Glomerular endothelial cell (primary cell): Measurements from ENCODE around the gene C22orf31. TPM values are rescaled to one million over a fixed set of nuclear protein-coding genes. Genes with fewer than 3 reads are reported as not detected.

ENCODE experiments used
- DNase-seq: peaks from one replicate; pipeline ENCODE4 v3.0.0-alpha.2; 2011; ENCODE audit warnings: low read depth, low spot score; ENCODE audit errors: extremely low read depth
- total RNA-seq: library from RNA; depleted of rRNA; stranded (reverse); fragments of >200 nt; gene quantifications from 2 replicates; pipeline ENCODE4 v1.2.3, GENCODE V29; 2015

C22orf31 gene
- total RNA-seq, 1 donor from 2014 or later, result not detected

DNA sequence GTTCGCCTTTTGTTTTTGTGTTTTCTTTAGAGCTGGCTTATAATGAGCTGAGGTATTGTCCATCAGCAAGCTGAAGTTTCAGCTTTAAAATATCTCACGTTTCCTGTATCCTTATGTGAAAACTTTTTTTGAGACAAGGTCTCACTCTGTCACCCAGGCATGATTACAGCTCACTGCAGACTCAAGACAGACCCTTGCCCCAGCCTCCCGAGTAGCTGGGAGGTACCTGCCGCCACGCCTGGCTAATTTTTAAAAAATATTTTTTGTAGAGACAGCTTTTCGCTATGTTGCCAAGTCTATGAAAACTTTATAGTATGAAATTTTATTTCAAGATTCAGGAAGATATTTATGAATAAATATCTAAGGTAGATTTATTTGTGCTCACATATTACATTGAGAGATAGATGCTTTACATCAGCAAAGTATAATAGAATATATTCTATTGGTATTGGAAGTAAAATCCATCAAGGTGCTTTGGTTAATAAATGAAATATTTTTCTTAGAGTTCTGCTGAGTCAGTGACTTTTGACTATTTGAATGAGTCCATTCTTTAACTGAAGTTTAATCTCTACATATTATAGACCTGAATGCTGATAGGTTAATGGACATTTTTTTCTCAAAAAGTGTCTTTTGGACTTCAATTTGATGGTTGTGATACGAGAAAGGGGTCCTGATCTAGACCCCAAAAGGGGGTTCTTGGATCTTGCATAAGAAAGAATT lies 21.4 kb upstream of the C22orf31 start:
- no peak for DNase-seq

DNA sequence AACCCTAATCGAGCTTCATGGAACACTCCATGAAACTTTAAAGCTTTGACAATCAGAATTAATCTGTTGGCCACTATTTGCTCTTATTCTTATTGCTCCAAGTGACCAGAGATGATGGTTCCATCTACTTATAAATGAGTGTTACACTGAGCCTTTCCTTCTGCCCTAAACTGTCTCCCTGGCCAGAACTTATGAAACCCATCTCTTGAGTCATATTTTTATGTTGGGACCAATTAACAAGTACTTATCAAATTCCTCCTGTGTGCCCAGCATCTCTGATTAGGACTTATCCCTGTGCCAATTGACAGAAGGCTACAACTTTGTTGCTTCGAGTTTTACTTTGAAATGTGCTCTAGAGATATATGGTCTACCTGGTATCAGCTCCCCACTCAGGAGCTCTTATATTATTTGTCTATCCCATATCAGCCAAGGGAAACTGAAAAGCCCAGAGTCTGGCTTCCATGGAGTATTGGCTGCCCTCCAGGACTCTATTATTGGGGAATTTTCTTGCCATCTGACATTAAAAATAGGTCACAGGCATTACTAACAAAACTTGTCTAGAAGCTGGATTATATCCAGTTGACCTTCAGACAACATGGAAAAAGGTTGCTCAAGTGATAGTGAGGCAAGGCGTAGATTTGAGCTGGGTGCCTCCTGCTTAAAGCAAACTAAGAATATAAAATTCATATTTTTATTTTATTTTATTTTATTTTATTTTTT lies 20.0 kb upstream of the C22orf31 start:
- no peak for DNase-seq

- no peak for DNase-seq
Measured at GRCh38 chr22:29080106-29080975, 18.7 kb upstream of the C22orf31 start.

GRCh38 chr22:29079218-29079901 lies 17.7 kb upstream of the C22orf31 start:
- DNase-seq, result no peak

GRCh38 chr22:29078869-29079207 lies 17.2 kb upstream of the C22orf31 start:
- no peak for DNase-seq

DNA sequence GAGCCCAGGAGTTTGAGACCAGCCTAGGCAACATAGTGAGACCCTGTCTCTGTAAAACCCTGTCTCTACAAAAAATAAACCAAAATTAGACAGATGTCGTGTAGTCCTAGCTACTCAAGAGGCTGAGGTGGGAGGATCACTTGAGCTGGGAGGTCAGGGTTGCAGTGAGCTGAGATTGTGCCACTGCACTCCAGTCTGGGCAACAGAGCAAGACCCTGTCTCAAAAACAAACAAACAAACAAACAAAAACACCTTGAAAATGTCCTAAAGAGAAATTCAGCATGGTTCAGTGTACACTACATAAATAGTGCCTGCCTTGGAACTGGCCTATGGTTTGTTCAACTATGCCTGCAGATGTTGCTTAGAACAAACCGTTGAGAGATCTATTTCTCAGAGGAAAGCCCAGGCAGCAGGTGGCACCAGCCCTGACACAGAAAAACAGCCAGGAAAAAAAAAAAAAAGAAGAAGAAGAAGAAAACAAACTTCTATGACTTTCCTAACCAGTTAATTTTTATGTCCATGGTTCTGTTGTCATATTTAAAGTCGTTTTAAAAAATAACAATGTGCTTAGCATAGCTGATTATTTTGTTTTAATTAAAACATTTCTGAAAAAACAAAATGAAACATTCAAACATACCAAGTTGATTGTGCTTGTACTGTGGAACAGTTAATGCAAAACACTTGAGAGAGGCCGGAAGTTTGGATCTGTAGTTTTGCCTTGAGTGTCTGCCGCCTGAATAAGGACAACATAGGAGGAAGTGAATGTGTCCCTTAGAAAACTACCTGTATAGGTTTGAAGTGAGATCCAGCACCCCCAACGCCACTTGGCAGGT lies 16.6 kb upstream of the C22orf31 start:
- no peak for DNase-seq

- DNase-seq, result no peak
Measured at GRCh38 chr22:29074276-29074772, 12.7 kb upstream of the C22orf31 start.

- DNase-seq, result no peak
Measured at GRCh38 chr22:29073618-29074275, 12.1 kb upstream of the C22orf31 start.

- DNase-seq, result no peak
Measured at GRCh38 chr22:29072979-29073617, 11.5 kb upstream of the C22orf31 start, which contains the start of gene KREMEN1. TSS of gene KREMEN1 (plus strand) at chr22:29073035. CDS start at chr22:29073131, 96 bp downstream.

GRCh38 chr22:29072193-29072978 lies 10.8 kb upstream of the C22orf31 start:
- DNase-seq, result no peak

GRCh38 chr22:29071261-29072045 lies 9.8 kb upstream of the C22orf31 start:
- DNase-seq, result no peak

GRCh38 chr22:29070490-29070889 lies 8.9 kb upstream of the C22orf31 start:
- DNase-seq, result no peak

- no peak for DNase-seq
Measured at GRCh38 chr22:29069463-29069862, 7.8 kb upstream of the C22orf31 start.

- no peak for DNase-seq
Measured at GRCh38 chr22:29065468-29066190, 4.0 kb upstream of the C22orf31 start.

- no peak for DNase-seq
Measured at GRCh38 chr22:29062286-29062821, 723 bp upstream of the C22orf31 start.

- DNase-seq, result no peak
Measured at GRCh38 chr22:29060931-29061330, 700 bp downstream of the C22orf31 start.
